ENCODE results near the gene SPATA46. TPM values are rescaled to one million over a fixed set of nuclear protein-coding genes. Genes with fewer than 3 reads are reported as not detected.
"Not testable (repeated sequence)": the region's sequence is repeated elsewhere in the genome, so short reads cannot be mapped to it uniquely, and the experiment has no call there.

SPATA46 gene
- total RNA-seq (not detected), total RNA-seq (0 reads per million in 2 donors)

- Mint-ChIP-seq H3K27me3 (peaks cover 12% of the 10 kb centered on the region), H3K36me3 (ENCODE audit: low read depth) (no peaks in the 10 kb centered on the region), H3K4me3 (peak within 1 kb of the TSS; percentile 19), H3K4me1 (peaks cover 2% of the 10 kb centered on the region), H3K27ac (no peak within 1 kb of the TSS)
- DNase-seq (no peak), ATAC-seq (no peak)
- H3K9me3 ChIP-seq (ENCODE audit: control insufficient read depth, low read length, poor library complexity, severe bottlenecking), result no peaks in the 10 kb centered on the region
Measured at GRCh38 chr1:162376691-162377090, at the start of gene SPATA46. Gene SPATA46, minus strand, starts transcription at chr1:162376854. Its CDS starts 64 bp downstream, at chr1:162376790.

GRCh38 chr1:162422662-162423375 is 46.2 kb upstream of the SPATA46 start:
- H3K9me3 ChIP-seq (ENCODE audit: control insufficient read depth, low read length, poor library complexity, severe bottlenecking), result no peaks in the 10 kb centered on the region
- Mint-ChIP-seq H3K27ac (no peak overlapping the region), H3K4me3 (no peak overlapping the region), H3K36me3 (ENCODE audit: low read depth) (peaks cover 2% of the 10 kb centered on the region), H3K27me3 (peaks cover 49% of the 10 kb centered on the region), H3K4me1 (no peaks in the 10 kb centered on the region)
- ATAC-seq, result no peak
- no peak for DNase-seq

GRCh38 chr1:162421258-162422164 is 44.9 kb upstream of the SPATA46 start:
- DNase-seq (no peak), ATAC-seq (no peak)
- no peaks in the 10 kb centered on the region for H3K9me3 ChIP-seq (ENCODE audit: control insufficient read depth, low read length, poor library complexity, severe bottlenecking)
- H3K27ac Mint-ChIP-seq, result no peak overlapping the region
- peaks cover 2% of the 10 kb centered on the region for H3K36me3 Mint-ChIP-seq (ENCODE audit: low read depth)
- no peak overlapping the region for H3K4me3 Mint-ChIP-seq
- no peaks in the 10 kb centered on the region for H3K4me1 Mint-ChIP-seq
- H3K27me3 Mint-ChIP-seq, result peaks cover 59% of the 10 kb centered on the region

- Mint-ChIP-seq H3K27ac (no peak overlapping the region), H3K27me3 (peaks cover 61% of the 10 kb centered on the region), H3K4me3 (no peak overlapping the region), H3K4me1 (no peaks in the 10 kb centered on the region), H3K36me3 (ENCODE audit: low read depth) (peaks cover 2% of the 10 kb centered on the region)
- H3K9me3 ChIP-seq (ENCODE audit: control insufficient read depth, low read length, poor library complexity, severe bottlenecking), result no peaks in the 10 kb centered on the region
- ATAC-seq (no peak), DNase-seq (no peak)
Measured at GRCh38 chr1:162420120-162420519, 43.5 kb upstream of the SPATA46 start.

GRCh38 chr1:162419450-162419931 is 42.8 kb upstream of the SPATA46 start:
- not testable (repeated sequence) for H3K27ac Mint-ChIP-seq; ATAC-seq; H3K9me3 ChIP-seq (ENCODE audit: control insufficient read depth, low read length, poor library complexity, severe bottlenecking); H3K4me3 Mint-ChIP-seq; H3K36me3 Mint-ChIP-seq (ENCODE audit: low read depth); DNase-seq; H3K4me1 Mint-ChIP-seq
- peaks cover 58% of the 10 kb centered on the region for H3K27me3 Mint-ChIP-seq

- not testable (repeated sequence) for H3K4me3 Mint-ChIP-seq; H3K9me3 ChIP-seq (ENCODE audit: control insufficient read depth, low read length, poor library complexity, severe bottlenecking); ATAC-seq; DNase-seq; H3K36me3 Mint-ChIP-seq (ENCODE audit: low read depth); H3K4me1 Mint-ChIP-seq; H3K27ac Mint-ChIP-seq
- peaks cover 58% of the 10 kb centered on the region for H3K27me3 Mint-ChIP-seq
Measured at GRCh38 chr1:162418584-162418983, 41.9 kb upstream of the SPATA46 start.

GRCh38 chr1:162417650-162418049 is 41.0 kb upstream of the SPATA46 start:
- ATAC-seq, result no peak
- H3K4me1 Mint-ChIP-seq, result no peaks in the 10 kb centered on the region
- no peak for DNase-seq
- no peak overlapping the region for H3K4me3 Mint-ChIP-seq
- no peaks in the 10 kb centered on the region for H3K9me3 ChIP-seq (ENCODE audit: control insufficient read depth, low read length, poor library complexity, severe bottlenecking)
- no peak overlapping the region for H3K27ac Mint-ChIP-seq
- peaks cover 56% of the 10 kb centered on the region for H3K27me3 Mint-ChIP-seq
- H3K36me3 Mint-ChIP-seq (ENCODE audit: low read depth), result peaks cover 3% of the 10 kb centered on the region

- H3K27me3 Mint-ChIP-seq, result peaks cover 56% of the 10 kb centered on the region
- H3K9me3 ChIP-seq (ENCODE audit: control insufficient read depth, low read length, poor library complexity, severe bottlenecking), result no peaks in the 10 kb centered on the region
- DNase-seq (no peak), ATAC-seq (no peak)
- H3K36me3 Mint-ChIP-seq (ENCODE audit: low read depth), result peaks cover 3% of the 10 kb centered on the region
- no peak overlapping the region for H3K27ac Mint-ChIP-seq
- no peaks in the 10 kb centered on the region for H3K4me1 Mint-ChIP-seq
- no peak overlapping the region for H3K4me3 Mint-ChIP-seq
Measured at GRCh38 chr1:162416909-162417308, 40.3 kb upstream of the SPATA46 start.

- H3K27ac Mint-ChIP-seq, result no peak overlapping the region
- H3K4me3 Mint-ChIP-seq, result no peak overlapping the region
- no peaks in the 10 kb centered on the region for H3K4me1 Mint-ChIP-seq
- ATAC-seq, result no peak
- H3K36me3 Mint-ChIP-seq (ENCODE audit: low read depth), result peaks cover 8% of the 10 kb centered on the region
- no peak for DNase-seq
- H3K27me3 Mint-ChIP-seq, result peaks cover 56% of the 10 kb centered on the region
- H3K9me3 ChIP-seq (ENCODE audit: control insufficient read depth, low read length, poor library complexity, severe bottlenecking), result no peaks in the 10 kb centered on the region
Measured at GRCh38 chr1:162416215-162416614, 39.6 kb upstream of the SPATA46 start.

- Mint-ChIP-seq H3K4me1 (peaks cover 3% of the 10 kb centered on the region), H3K36me3 (ENCODE audit: low read depth) (peaks cover 8% of the 10 kb centered on the region), H3K27ac (no peak within 1 kb of the TSS), H3K27me3 (peaks cover 54% of the 10 kb centered on the region), H3K4me3 (no peak within 1 kb of the TSS)
- DNase-seq (no peak), ATAC-seq (no peak)
- no peaks in the 10 kb centered on the region for H3K9me3 ChIP-seq (ENCODE audit: control insufficient read depth, low read length, poor library complexity, severe bottlenecking)
Measured at GRCh38 chr1:162412002-162412401, 35.3 kb upstream of the SPATA46 start, which contains the start of gene SH2D1B. Gene SH2D1B, minus strand, starts transcription at chr1:162412136. Its CDS starts 120 bp downstream, at chr1:162412016.

- Mint-ChIP-seq H3K27ac (no peak overlapping the region), H3K36me3 (ENCODE audit: low read depth) (peaks cover 7% of the 10 kb centered on the region), H3K4me3 (no peak overlapping the region), H3K27me3 (peaks cover 59% of the 10 kb centered on the region), H3K4me1 (peaks cover 5% of the 10 kb centered on the region)
- H3K9me3 ChIP-seq (ENCODE audit: control insufficient read depth, low read length, poor library complexity, severe bottlenecking), result no peaks in the 10 kb centered on the region
- no peak for DNase-seq
- ATAC-seq, result no peak
Measured at GRCh38 chr1:162407539-162407938, 30.9 kb upstream of the SPATA46 start.

- Mint-ChIP-seq H3K27me3 (peaks cover 59% of the 10 kb centered on the region), H3K4me3 (no peak overlapping the region), H3K4me1 (peaks cover 5% of the 10 kb centered on the region), H3K27ac (no peak overlapping the region), H3K36me3 (ENCODE audit: low read depth) (peaks cover 6% of the 10 kb centered on the region)
- no peak for DNase-seq
- ATAC-seq, result no peak
- no peaks in the 10 kb centered on the region for H3K9me3 ChIP-seq (ENCODE audit: control insufficient read depth, low read length, poor library complexity, severe bottlenecking)
Measured at GRCh38 chr1:162406811-162407210, 30.2 kb upstream of the SPATA46 start.

GRCh38 chr1:162405800-162406199 is 29.1 kb upstream of the SPATA46 start:
- H3K9me3 ChIP-seq (ENCODE audit: control insufficient read depth, low read length, poor library complexity, severe bottlenecking), result no peaks in the 10 kb centered on the region
- H3K4me1 Mint-ChIP-seq, result peaks cover 5% of the 10 kb centered on the region
- H3K4me3 Mint-ChIP-seq, result no peak overlapping the region
- peaks cover 52% of the 10 kb centered on the region for H3K27me3 Mint-ChIP-seq
- ATAC-seq (no peak), DNase-seq (no peak)
- no peak overlapping the region for H3K27ac Mint-ChIP-seq
- H3K36me3 Mint-ChIP-seq (ENCODE audit: low read depth), result peaks cover 2% of the 10 kb centered on the region
